Measurements from ENCODE around the gene CEP131. TPM values are rescaled to one million over a fixed set of nuclear protein-coding genes. Genes with fewer than 3 reads are reported as not detected.

The CEP131 gene
- total RNA-seq, 6 experiments from 2014 or later: 1.5 to 4.3 (median 2.1) TPM

- Histone ChIP-seq H3K4me1 (no peaks in the 10 kb centered on the region), H3K27me3 (no peaks in the 10 kb centered on the region), H3K9me3 (no peaks in the 10 kb centered on the region), H3K27ac (no peak overlapping the region), H3K4me3 (no peak overlapping the region), H3K36me3 (no peaks in the 10 kb centered on the region)
- TF ChIP-seq CTCF (IDR thresholded peaks at IDR 0.05): no peak
- no peak for TF ChIP-seq POLR2A (IDR thresholded peaks at IDR 0.05)
- WGBS (ENCODE audit: insufficient coverage, low coverage, low lambda C conversion rate, missing lambda C conversion rate): no CpG with 5 or more reads among the region's 49 CpGs
- ATAC-seq: no peak
- no peak for DNase-seq
- intact Hi-C loops (cut with DNase I): no loop called here
Measured at GRCh38 chr17:81180836-81181810, 41.6 kb downstream of the CEP131 start.

GRCh38 chr17:81179861-81180260 lies 42.9 kb downstream of the CEP131 start:
- H3K27ac ChIP-seq: no peak overlapping the region
- TF ChIP-seq POLR2A (IDR thresholded peaks at IDR 0.05) (no peak), CTCF (IDR thresholded peaks at IDR 0.05) (no peak)

DNA sequence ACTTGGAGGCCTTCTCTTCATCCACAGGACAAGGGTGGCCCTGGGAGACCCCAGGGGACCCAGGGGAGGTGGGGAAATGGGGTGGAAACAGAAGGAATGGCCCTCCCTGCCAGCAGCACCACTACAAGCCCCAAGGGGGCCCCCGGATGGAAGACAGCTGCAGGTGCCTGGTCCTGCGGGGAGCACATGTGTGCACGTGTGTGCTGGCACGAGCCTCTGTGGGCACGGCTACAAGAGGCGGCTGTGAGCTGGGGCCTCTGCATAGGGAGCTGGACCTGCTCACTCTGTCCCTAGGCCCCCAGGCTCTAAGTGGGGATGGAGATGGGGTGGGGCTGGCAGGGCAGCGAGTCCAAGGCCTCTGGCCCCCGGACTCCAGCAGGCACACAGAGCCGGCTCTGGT lies 43.5 kb downstream of the CEP131 start:
- Histone ChIP-seq H3K36me3 (no peaks in the 10 kb centered on the region), H3K27ac (no peak overlapping the region), H3K9me3 (no peaks in the 10 kb centered on the region), H3K4me3 (no peak overlapping the region), H3K27me3 (no peaks in the 10 kb centered on the region), H3K4me1 (no peaks in the 10 kb centered on the region)
- intact Hi-C loops (cut with DNase I): no loop called here
- ATAC-seq: no peak
- no CpG with 5 or more reads among the region's 9 CpGs for WGBS (ENCODE audit: insufficient coverage, low coverage, low lambda C conversion rate, missing lambda C conversion rate)
- TF ChIP-seq POLR2A (IDR thresholded peaks at IDR 0.05) (no peak), CTCF (IDR thresholded peaks at IDR 0.05) (no peak)
- no peak for DNase-seq

More at GRCh38 chr17:81179861-81180260, 42.9 kb downstream of the CEP131 start:
- no CpG with 5 or more reads among the region's 12 CpGs for WGBS (ENCODE audit: insufficient coverage, low coverage, low lambda C conversion rate, missing lambda C conversion rate)
- Histone ChIP-seq H3K4me3 (no peak overlapping the region), H3K9me3 (no peaks in the 10 kb centered on the region), H3K36me3 (no peaks in the 10 kb centered on the region), H3K4me1 (no peaks in the 10 kb centered on the region), H3K27me3 (no peaks in the 10 kb centered on the region)
- ATAC-seq (no peak), DNase-seq (no peak)
- intact Hi-C loops (cut with DNase I): no loop called here

DNA sequence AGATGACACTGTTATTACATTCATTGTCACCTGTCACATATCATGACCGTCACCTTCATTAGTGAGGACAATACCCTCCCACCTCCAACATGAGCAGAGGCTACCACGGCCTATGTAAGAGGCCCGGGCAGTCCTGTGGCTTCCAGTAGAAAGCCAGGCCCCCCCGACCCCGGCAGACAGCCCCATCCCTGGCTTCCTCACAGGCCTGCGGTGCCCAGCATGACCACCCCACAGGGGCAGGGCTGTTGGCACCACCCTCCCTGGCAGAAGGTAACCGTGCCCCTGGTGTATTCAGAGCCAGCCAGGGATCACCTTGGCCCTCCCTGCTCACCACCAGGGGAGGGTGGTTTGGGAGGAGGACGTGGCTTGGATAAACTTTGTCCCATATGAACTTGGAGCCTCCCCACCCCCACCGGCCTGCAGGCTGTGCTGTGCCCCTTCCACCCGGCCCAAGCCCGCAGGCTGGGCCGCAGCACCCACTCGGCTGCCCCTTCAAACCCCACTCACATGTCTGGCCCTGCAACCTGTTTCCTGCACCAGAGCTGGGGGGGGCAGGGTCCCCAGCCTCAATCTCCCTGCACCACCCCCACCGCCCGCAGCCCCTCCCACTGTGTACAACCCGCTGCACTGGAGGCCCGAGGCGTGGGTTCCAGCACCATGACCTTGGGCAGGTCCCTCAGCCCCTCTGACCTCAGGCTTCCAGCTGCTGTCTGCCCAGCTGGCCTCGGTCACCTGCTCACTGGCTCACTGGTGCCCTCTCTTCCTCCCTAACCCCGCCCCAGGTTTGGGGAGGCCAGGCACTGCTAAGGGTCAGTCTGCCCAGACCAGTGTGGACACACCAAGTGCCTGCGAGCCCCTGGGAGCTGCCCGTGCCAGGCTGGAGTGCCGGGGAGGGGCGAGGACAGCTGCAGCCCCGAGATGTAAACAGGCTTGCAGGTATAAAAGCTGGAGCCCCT lies 44.4 kb downstream of the CEP131 start:
- H3K4me3 ChIP-seq: no peak overlapping the region

More for the DNA sequence above, 44.4 kb downstream of the CEP131 start:
- DNase-seq: no peak
- Histone ChIP-seq H3K27me3 (no peaks in the 10 kb centered on the region), H3K4me1 (no peaks in the 10 kb centered on the region), H3K36me3 (no peaks in the 10 kb centered on the region), H3K27ac (no peak overlapping the region), H3K9me3 (no peaks in the 10 kb centered on the region)
- intact Hi-C loops (cut with DNase I): no loop called here
- TF ChIP-seq CTCF (IDR thresholded peaks at IDR 0.05) (no peak), POLR2A (IDR thresholded peaks at IDR 0.05) (no peak)
- WGBS (ENCODE audit: insufficient coverage, low coverage, low lambda C conversion rate, missing lambda C conversion rate): 100% methylated on average over 1 of the region's 25 CpGs
- no peak for ATAC-seq
